ENCODE data around the gene PLOD1. TPM values are rescaled to one million over a fixed set of nuclear protein-coding genes. Genes with fewer than 3 reads are reported as not detected.
A peak's percentile ranks its signal among the peaks of the same experiment; 100 is the strongest.

Gene PLOD1
- total and polyA plus RNA-seq, 2 donors (not counting 1 experiment from before 2014, with no cell fraction given) = 10.4 to 13.4 TPM

DNA sequence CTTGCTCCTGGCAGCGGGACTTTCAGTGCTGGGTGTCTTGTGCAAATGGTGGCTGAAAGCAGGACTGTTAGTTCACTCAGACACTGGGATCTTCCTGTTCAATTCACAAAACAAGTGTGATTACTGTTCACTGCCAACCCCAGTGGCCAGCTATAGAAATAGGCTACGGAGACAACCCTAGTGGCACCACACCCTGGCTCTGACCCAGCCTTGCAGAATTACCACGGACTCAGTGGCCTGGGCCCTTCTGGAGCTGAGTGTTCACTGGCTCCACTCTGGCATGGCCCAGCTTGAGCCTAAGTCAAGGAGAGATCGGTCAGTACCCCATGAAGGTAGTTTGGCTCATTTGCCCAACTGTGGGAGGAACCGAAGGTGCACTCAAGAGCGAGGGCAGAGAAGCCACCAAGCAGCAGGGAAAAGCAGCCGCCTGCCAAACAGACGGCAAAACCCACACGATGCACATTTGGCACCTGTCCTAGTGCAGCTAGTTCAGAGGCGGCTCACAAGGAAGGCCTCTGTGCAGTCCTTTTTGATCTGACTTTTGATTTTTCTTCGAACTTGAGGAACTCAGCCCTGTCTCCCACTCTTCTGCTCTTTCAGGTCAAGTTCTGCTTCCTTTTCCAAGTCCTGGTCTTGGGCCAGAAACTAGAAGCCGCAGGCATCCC, 14.1 kb upstream of the PLOD1 start:
- H3K27me3 ChIP-seq (replicated peaks in 1 of 4; ENCODE audit: control extremely low read depth in 1 of 4, control insufficient read depth in 3 of 4, insufficient read depth in 4 of 4, low read length in 3 of 4) = no peaks in the 10 kb centered on the region
- no peak overlapping the region for H3K27ac ChIP-seq (ENCODE audit: low read length in 2 of 2)
- WGBS (ENCODE audit: insufficient coverage) = 92% methylated on average over 10 of the region's 12 CpGs
- H3K4me1 Mint-ChIP-seq = peaks cover 34% of the 10 kb centered on the region
- peak overlapping the region; percentile 20 for H3K27ac Mint-ChIP-seq
- peaks cover 16 to 18% of the 10 kb centered on the region in 2 donors for H3K4me1 ChIP-seq (ENCODE audit: control insufficient read depth in 2 of 2, insufficient read depth in 2 of 2, low read length in 2 of 2)
- POLR2A ChIA-PET = interaction anchor here (0.9 kb wide), 1 partner anchor 10 kb away, joined by 3 read pairs; no protein-coding TSS in a partner anchor
- DNase-seq = no peak
- peaks cover 4 to 52% of the 10 kb centered on the region in 2 experiments for H3K36me3 ChIP-seq (replicated peaks in 1 of 2; ENCODE audit: control extremely low read depth in 1 of 2, control insufficient read depth in 1 of 2, extremely low read depth in 1 of 2, insufficient read depth in 2 of 2, low read length in 1 of 2)
- ATAC-seq (ENCODE audit: low read depth) = no peak
- H3K4me3 ChIP-seq (ENCODE audit: control extremely low read depth in 1 of 5, extremely low read depth in 1 of 5, insufficient read depth in 1 of 5, low read depth in 2 of 5, low read length in 4 of 5) = no peak overlapping the region
- no peaks in the 10 kb centered on the region for H3K9me3 Mint-ChIP-seq (ENCODE audit: insufficient read depth)
- TF ChIP-seq EZH2 (IDR thresholded peaks at IDR 0.05; ENCODE audit: borderline replicate concordance, insufficient read depth, low read depth, low read length, poor library complexity, severe bottlenecking) = no peak
- TF ChIP-seq, protein P1, sequence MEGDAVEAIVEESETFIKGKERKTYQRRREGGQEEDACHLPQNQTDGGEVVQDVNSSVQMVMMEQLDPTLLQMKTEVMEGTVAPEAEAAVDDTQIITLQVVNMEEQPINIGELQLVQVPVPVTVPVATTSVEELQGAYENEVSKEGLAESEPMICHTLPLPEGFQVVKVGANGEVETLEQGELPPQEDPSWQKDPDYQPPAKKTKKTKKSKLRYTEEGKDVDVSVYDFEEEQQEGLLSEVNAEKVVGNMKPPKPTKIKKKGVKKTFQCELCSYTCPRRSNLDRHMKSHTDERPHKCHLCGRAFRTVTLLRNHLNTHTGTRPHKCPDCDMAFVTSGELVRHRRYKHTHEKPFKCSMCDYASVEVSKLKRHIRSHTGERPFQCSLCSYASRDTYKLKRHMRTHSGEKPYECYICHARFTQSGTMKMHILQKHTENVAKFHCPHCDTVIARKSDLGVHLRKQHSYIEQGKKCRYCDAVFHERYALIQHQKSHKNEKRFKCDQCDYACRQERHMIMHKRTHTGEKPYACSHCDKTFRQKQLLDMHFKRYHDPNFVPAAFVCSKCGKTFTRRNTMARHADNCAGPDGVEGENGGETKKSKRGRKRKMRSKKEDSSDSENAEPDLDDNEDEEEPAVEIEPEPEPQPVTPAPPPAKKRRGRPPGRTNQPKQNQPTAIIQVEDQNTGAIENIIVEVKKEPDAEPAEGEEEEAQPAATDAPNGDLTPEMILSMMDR (IDR thresholded peaks at IDR 0.05) = no peak
- H3K9ac ChIP-seq (ENCODE audit: low read length) = no peak overlapping the region
- peaks cover 63% of the 10 kb centered on the region for H4K20me1 ChIP-seq (ENCODE audit: control insufficient read depth, insufficient read depth, low read length, poor library complexity, severe bottlenecking)
- CTCF ChIA-PET = no interaction called here
- H2AFZ ChIP-seq (ENCODE audit: insufficient read depth, low read depth, low read length, poor library complexity, severe bottlenecking) = no peak overlapping the region
- no peaks in the 10 kb centered on the region for H3K27me3 Mint-ChIP-seq
- H3K79me2 ChIP-seq (ENCODE audit: control insufficient read depth, insufficient read depth, low read length) = peaks cover 49% of the 10 kb centered on the region
- intact Hi-C loops (cut with micrococcal nuclease) = no loop called here
- H3K9me3 ChIP-seq (ENCODE audit: control extremely low read depth in 1 of 3, control insufficient read depth in 2 of 3, insufficient read depth in 1 of 3, low read length in 2 of 3) = no peaks in the 10 kb centered on the region
- H3K4me2 ChIP-seq (replicated peaks; ENCODE audit: low read depth, low read length, poor library complexity, severe bottlenecking) = peak overlapping the region; percentile 3
- no peak overlapping the region for H3K4me3 Mint-ChIP-seq

DNA sequence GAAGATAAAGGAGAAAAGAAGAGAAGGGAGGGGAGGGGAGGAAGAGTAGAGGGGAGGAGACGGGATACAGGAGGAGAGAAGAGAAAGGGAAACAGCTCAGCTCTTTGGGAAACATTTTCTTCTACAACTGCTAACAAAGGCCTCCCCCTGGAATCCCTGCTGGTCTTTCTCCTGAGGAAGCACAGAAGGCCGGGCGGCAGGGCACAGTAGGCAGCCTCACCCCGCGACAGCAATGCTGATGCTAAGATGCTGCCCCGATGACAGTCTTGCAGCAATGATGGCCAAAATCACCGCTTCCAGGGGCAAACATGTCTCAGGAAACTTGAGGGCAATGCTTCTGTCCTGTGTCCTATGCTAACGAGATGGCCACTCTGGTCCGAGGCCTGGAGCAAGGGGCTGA, 13.5 kb upstream of the PLOD1 start:
- Histone ChIP-seq H3K4me2 (replicated peaks; ENCODE audit: low read depth, low read length, poor library complexity, severe bottlenecking) (peak overlapping the region; percentile 3), H3K9me3 (ENCODE audit: control extremely low read depth in 1 of 3, control insufficient read depth in 2 of 3, insufficient read depth in 1 of 3, low read length in 2 of 3) (no peaks in the 10 kb centered on the region), H3K4me1 (ENCODE audit: control insufficient read depth in 2 of 2, insufficient read depth in 2 of 2, low read length in 2 of 2) (peaks cover 16 to 18% of the 10 kb centered on the region in 2 donors), H3K79me2 (ENCODE audit: control insufficient read depth, insufficient read depth, low read length) (peaks cover 52% of the 10 kb centered on the region), H3K27me3 (replicated peaks in 1 of 4; ENCODE audit: control extremely low read depth in 1 of 4, control insufficient read depth in 3 of 4, insufficient read depth in 4 of 4, low read length in 3 of 4) (no peaks in the 10 kb centered on the region), H3K9ac (ENCODE audit: low read length) (no peak overlapping the region), H3K4me3 (ENCODE audit: control extremely low read depth in 1 of 5, extremely low read depth in 1 of 5, insufficient read depth in 1 of 5, low read depth in 2 of 5, low read length in 4 of 5) (no peak overlapping the region), H2AFZ (ENCODE audit: insufficient read depth, low read depth, low read length, poor library complexity, severe bottlenecking) (no peak overlapping the region), H4K20me1 (ENCODE audit: control insufficient read depth, insufficient read depth, low read length, poor library complexity, severe bottlenecking) (peaks cover 63% of the 10 kb centered on the region), H3K27ac (ENCODE audit: low read length in 2 of 2) (no peak overlapping the region), H3K36me3 (replicated peaks in 1 of 2; ENCODE audit: control extremely low read depth in 1 of 2, control insufficient read depth in 1 of 2, extremely low read depth in 1 of 2, insufficient read depth in 2 of 2, low read length in 1 of 2) (peaks cover 4 to 52% of the 10 kb centered on the region in 2 experiments)
- Mint-ChIP-seq H3K4me1 (peaks cover 34% of the 10 kb centered on the region), H3K27me3 (no peaks in the 10 kb centered on the region), H3K9me3 (ENCODE audit: insufficient read depth) (no peaks in the 10 kb centered on the region), H3K27ac (no peak overlapping the region), H3K4me3 (no peak overlapping the region)
- intact Hi-C loops (cut with micrococcal nuclease) = no loop called here
- POLR2A ChIA-PET = interaction anchor here (1.1 kb wide), 1 partner anchor 12 kb away, joined by 5 read pairs; no protein-coding TSS in a partner anchor
- TF ChIP-seq EZH2 (IDR thresholded peaks at IDR 0.05; ENCODE audit: borderline replicate concordance, insufficient read depth, low read depth, low read length, poor library complexity, severe bottlenecking) = no peak
- TF ChIP-seq, protein P1 (IDR thresholded peaks at IDR 0.05) = no peak
- ATAC-seq (ENCODE audit: low read depth) (no peak), DNase-seq (no peak)
- WGBS (ENCODE audit: insufficient coverage) = 98% methylated on average over 8 of the region's 9 CpGs
- CTCF ChIA-PET = no interaction called here

Data from B cell (primary cell).